Mesothelial cell of epicardium (in vitro differentiated cells): Measurements from ENCODE around the gene LRRFIP2. TPM values are rescaled to one million over a fixed set of nuclear protein-coding genes. Genes with fewer than 3 reads are reported as not detected.
"Not testable (repeated sequence)": the region's sequence is repeated elsewhere in the genome, so short reads cannot be mapped to it uniquely, and the experiment has no call there.

Experiments used
- DNase-seq, 2 experiments: peaks; one replicate each; pipeline ENCODE4 v3.0.0; 2021; ENCODE audit warnings: low spot score in 2 of 2; ENCODE audit not compliant: unreplicated experiment in 2 of 2
- H3K27ac Mint-ChIP-seq: 2 replicates; pipeline ENCODE4 v1.8.0; 2021; ENCODE audit warnings: mixed read lengths
- H3K27me3 Mint-ChIP-seq: 2 replicates; pipeline ENCODE4 v1.8.0; 2021; ENCODE audit warnings: low read depth, mixed read lengths
- H3K36me3 Mint-ChIP-seq: 2 replicates; pipeline ENCODE4 v1.8.0; 2021; ENCODE audit warnings: mixed read lengths
- H3K4me1 Mint-ChIP-seq: 2 replicates; pipeline ENCODE4 v1.8.0; 2021; ENCODE audit warnings: mixed read lengths
- H3K4me3 Mint-ChIP-seq: 2 replicates; pipeline ENCODE4 v1.8.0; 2021; ENCODE audit warnings: mild to moderate bottlenecking, moderate library complexity, mixed read lengths
- H3K9me3 Mint-ChIP-seq: 2 replicates; pipeline ENCODE4 v1.8.0; 2021; ENCODE audit warnings: mixed read lengths
- total RNA-seq: library from RNA; stranded (reverse); gene quantifications from 3 replicates; pipeline ENCODE4 v1.2.1, GENCODE V29; 2021
- TF ChIP-seq, protein P1 (sequence below): fragments of 200-600 bp; sonication (generic); IDR thresholded peaks from one replicate; pipeline ENCODE4 v1.5.0; 2021; ENCODE audit warnings: antibody characterized with exemption; ENCODE audit not compliant: unreplicated experiment

LRRFIP2 gene
- total RNA-seq, 1 donor from 2014 or later, result 41.7 TPM

DNA sequence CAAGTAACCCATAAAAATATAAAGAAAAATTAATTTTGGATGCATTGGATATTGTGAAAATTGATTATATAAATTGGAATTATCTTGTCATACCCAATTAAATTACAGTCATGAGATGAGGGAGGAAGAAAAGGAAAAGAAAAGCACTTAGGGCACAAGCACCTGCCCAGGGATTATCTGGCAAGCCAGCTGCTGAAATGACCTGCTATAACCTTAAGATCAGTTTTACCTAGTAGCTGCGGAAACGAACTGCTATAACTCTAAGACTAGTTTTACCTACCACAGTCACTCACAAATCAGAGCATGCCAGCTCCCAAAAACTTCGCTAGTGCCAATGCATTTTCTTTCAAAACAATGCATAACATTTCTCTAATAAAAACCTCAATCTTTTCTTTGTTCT, 26.2 kb downstream of the LRRFIP2 start:
- peaks cover 42% of the 10 kb centered on the region for H3K36me3 Mint-ChIP-seq
- H3K9me3 Mint-ChIP-seq, result peaks cover 1% of the 10 kb centered on the region
- H3K27ac Mint-ChIP-seq, result no peak overlapping the region
- no peaks in the 10 kb centered on the region for H3K4me1 Mint-ChIP-seq
- no peaks in the 10 kb centered on the region for H3K27me3 Mint-ChIP-seq
- no peak for DNase-seq
- TF ChIP-seq, protein P1, sequence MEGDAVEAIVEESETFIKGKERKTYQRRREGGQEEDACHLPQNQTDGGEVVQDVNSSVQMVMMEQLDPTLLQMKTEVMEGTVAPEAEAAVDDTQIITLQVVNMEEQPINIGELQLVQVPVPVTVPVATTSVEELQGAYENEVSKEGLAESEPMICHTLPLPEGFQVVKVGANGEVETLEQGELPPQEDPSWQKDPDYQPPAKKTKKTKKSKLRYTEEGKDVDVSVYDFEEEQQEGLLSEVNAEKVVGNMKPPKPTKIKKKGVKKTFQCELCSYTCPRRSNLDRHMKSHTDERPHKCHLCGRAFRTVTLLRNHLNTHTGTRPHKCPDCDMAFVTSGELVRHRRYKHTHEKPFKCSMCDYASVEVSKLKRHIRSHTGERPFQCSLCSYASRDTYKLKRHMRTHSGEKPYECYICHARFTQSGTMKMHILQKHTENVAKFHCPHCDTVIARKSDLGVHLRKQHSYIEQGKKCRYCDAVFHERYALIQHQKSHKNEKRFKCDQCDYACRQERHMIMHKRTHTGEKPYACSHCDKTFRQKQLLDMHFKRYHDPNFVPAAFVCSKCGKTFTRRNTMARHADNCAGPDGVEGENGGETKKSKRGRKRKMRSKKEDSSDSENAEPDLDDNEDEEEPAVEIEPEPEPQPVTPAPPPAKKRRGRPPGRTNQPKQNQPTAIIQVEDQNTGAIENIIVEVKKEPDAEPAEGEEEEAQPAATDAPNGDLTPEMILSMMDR, result no peak
- H3K4me3 Mint-ChIP-seq, result no peak overlapping the region

DNA sequence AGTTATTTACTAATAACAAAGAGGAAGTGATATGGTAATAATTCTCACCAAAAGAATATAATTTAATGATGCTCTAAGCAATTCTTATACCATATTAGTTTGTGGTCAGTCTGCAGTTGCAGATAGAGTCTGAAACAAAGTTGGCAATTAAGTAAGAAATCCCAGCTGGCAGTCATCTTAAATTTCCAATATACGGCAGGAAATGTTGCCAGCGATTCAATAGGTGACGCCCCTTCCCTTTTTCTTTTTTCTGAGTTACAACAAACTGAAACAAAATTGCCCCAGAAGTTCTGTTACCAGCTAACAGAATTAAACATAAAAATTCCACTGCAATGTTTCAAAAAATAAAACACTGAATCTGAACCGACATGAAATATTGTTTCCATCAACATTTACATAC, 26.7 kb downstream of the LRRFIP2 start:
- DNase-seq, result no peak
- Mint-ChIP-seq H3K27me3 (no peaks in the 10 kb centered on the region), H3K4me1 (no peaks in the 10 kb centered on the region), H3K4me3 (no peak overlapping the region), H3K36me3 (peaks cover 48% of the 10 kb centered on the region), H3K9me3 (peaks cover 6% of the 10 kb centered on the region), H3K27ac (no peak overlapping the region)
- TF ChIP-seq, protein P1, result no peak

DNA sequence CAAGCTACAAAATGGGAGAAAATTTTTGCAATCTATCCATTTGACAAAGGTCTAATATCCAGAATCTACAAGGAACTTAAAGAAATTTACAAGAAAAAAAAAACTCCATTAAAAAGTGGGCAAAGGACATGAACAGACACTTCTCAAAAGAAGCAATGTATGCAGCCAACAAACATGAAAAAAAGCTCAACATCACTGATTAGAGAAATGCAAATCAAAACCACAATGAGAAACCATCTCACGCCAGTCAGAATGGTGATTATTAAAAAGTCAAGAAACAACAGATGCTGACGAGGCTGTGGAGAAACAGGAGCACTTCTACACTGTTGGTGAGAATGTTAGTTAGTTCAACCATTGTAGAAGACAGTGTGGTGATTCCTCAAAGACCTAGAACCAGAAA, 27.5 kb downstream of the LRRFIP2 start:
- not testable (repeated sequence) for H3K9me3 Mint-ChIP-seq, H3K27ac Mint-ChIP-seq, H3K27me3 Mint-ChIP-seq, H3K4me1 Mint-ChIP-seq, DNase-seq, H3K4me3 Mint-ChIP-seq
- H3K36me3 Mint-ChIP-seq, result peaks cover 50% of the 10 kb centered on the region

DNA sequence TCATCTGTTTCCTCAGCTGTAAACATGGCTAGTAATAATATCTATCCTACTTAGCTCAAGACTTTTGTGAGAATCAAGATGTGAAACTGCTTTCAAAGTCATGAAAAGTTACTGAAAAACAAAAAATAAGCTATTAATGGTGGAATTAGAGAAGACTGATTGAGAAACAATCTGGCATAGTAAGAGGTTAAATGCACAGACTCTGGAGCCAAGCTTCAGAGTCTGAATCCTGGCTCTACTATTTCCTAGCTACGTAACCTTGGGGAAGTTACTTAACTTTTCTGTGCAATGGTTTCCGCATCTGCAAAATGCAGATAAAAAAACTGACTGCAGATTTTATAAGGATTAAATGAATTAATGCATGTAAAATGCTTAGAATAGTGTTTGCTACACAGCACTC, 28.8 kb downstream of the LRRFIP2 start:
- peaks cover 47% of the 10 kb centered on the region for H3K36me3 Mint-ChIP-seq
- H3K4me1 Mint-ChIP-seq, result no peaks in the 10 kb centered on the region
- TF ChIP-seq, protein P1, result no peak
- no peak for DNase-seq
- H3K9me3 Mint-ChIP-seq, result peaks cover 6% of the 10 kb centered on the region
- H3K27me3 Mint-ChIP-seq, result no peaks in the 10 kb centered on the region
- H3K27ac Mint-ChIP-seq, result peak overlapping the region; percentile 43
- no peak overlapping the region for H3K4me3 Mint-ChIP-seq

DNA sequence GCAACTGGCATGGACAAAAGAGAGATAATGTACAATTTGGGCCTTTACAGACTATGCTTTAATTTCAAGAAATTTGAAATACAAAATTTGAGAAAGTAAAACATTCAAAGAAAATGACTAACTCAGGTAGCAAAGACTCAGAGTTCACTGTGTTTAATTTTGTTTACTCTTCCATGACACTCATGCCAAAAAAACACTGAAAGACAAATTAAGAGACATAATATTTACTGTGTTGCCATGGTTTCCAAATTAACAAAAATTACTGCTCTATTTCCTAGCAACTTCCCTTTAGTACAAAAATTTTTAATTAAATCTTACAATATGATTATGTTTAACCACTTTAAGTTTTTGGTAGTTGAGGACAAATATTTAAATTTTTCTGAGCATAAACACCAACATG, 29.6 kb downstream of the LRRFIP2 start:
- Mint-ChIP-seq H3K4me1 (no peaks in the 10 kb centered on the region), H3K27me3 (no peaks in the 10 kb centered on the region), H3K9me3 (peaks cover 6% of the 10 kb centered on the region), H3K27ac (no peak overlapping the region), H3K36me3 (peaks cover 45% of the 10 kb centered on the region), H3K4me3 (no peak overlapping the region)
- DNase-seq, result no peak
- TF ChIP-seq, protein P1, result no peak

GRCh38 chr3:37143821-37144220, 30.6 kb downstream of the LRRFIP2 start:
- Mint-ChIP-seq H3K9me3 (peaks cover 6% of the 10 kb centered on the region), H3K4me3 (no peak overlapping the region), H3K4me1 (no peaks in the 10 kb centered on the region), H3K27ac (no peak overlapping the region), H3K27me3 (no peaks in the 10 kb centered on the region), H3K36me3 (peaks cover 44% of the 10 kb centered on the region)
- no peak for DNase-seq
- TF ChIP-seq, protein P1, result no peak
